ENCODE data around the gene CMSS1. TPM values are rescaled to one million over a fixed set of nuclear protein-coding genes. Genes with fewer than 3 reads are reported as not detected.
A peak's percentile ranks its signal among the peaks of the same experiment; 100 is the strongest.

The CMSS1 gene
- total RNA-seq, 1 donor, result 8.6 TPM

DNA sequence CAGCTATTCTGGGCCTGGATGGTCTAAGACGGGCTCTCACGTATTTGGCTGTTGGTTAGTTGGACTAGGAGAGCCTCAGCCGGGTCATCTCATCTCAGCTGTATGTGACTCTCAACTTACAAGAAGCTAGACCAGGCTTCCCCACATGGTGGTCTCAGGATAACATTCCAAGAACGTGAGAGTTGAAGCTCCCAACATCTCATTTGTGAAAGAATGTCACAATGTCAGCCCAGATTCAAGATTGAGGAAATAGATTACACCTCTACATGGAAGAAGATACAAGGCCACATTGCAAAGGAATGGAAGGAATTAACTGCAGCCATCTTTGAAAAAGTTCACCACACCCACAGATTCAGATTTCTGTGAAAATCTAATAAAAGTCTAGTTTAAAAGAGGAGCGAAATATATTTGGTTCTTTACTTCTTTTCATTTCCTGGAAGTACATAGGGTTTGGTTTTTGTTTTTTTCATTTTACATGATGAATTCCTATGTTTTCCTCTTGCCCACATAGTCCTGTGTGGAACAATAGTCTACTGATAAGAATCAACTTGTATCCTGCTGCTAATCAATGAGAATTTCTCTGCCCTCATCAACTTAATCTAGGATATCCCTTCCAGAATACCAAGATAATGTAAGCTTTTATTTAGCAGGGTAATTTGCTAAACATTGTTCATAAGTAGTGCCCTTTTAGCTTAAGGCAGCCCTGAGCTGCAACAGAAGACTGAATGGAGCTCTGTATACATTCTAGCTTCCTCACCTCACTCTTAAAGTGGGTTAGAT is 116.5 kb downstream of the CMSS1 start:
- no peak overlapping the region for H3K4me3 ChIP-seq (ENCODE audit: low read depth, low read length)
- TF ChIP-seq, protein P1, sequence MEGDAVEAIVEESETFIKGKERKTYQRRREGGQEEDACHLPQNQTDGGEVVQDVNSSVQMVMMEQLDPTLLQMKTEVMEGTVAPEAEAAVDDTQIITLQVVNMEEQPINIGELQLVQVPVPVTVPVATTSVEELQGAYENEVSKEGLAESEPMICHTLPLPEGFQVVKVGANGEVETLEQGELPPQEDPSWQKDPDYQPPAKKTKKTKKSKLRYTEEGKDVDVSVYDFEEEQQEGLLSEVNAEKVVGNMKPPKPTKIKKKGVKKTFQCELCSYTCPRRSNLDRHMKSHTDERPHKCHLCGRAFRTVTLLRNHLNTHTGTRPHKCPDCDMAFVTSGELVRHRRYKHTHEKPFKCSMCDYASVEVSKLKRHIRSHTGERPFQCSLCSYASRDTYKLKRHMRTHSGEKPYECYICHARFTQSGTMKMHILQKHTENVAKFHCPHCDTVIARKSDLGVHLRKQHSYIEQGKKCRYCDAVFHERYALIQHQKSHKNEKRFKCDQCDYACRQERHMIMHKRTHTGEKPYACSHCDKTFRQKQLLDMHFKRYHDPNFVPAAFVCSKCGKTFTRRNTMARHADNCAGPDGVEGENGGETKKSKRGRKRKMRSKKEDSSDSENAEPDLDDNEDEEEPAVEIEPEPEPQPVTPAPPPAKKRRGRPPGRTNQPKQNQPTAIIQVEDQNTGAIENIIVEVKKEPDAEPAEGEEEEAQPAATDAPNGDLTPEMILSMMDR (IDR thresholded peaks at IDR 0.05; ENCODE audit: insufficient read depth, low read depth, low read length), result no peak
- no peak for DNase-seq (ENCODE audit: low read depth)

DNA sequence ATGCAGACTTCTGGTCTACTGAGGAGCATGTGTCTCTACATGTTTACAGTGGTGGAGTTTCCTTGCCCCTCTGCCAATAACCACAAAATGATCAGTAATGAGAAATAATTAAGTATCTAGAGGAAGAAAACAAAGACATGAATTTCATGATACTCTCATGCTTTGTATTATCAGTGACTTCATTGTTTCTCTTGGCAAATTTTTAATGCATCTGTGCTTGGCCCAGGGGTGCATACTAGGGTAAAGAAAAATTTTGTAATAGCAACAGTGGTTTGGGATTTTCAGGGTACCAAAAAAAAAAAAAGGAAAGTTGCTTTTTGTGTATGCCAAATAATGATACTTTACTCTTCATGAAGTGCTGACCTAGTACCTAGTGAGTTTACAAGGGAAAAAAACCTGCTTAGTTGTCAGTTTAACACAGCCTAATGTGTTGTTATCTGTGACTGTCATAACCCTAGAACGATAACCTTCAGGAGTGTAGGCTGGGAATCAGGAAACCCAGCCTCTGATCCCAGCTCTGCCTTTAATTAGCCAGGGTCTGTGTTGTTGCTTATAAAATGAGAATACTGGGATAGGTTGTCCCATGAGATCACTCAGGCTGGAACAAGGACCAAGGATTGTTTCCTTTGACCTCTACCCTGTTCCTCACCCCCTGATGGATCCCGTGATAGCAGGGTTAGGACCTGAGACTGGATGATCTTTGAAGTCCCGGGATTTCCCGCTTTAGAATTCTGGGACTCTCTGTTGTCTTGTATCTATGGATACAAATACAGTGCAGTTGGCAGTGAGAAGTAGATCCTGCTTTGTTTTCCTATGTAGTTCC is 117.5 kb downstream of the CMSS1 start:
- TF ChIP-seq, protein P1 (IDR thresholded peaks at IDR 0.05; ENCODE audit: insufficient read depth, low read depth, low read length), result no peak

GRCh38 chr3:99938270-99938911 is 120.7 kb downstream of the CMSS1 start:
- H3K4me3 ChIP-seq (ENCODE audit: low read depth, low read length), result no peak overlapping the region
- TF ChIP-seq, protein P1 (IDR thresholded peaks at IDR 0.05; ENCODE audit: insufficient read depth, low read depth, low read length), result no peak
- DNase-seq (ENCODE audit: low read depth), result peak; percentile 46

More for the DNA sequence above, 117.5 kb downstream of the CMSS1 start:
- no peak overlapping the region for H3K4me3 ChIP-seq (ENCODE audit: low read depth, low read length)
- DNase-seq (ENCODE audit: low read depth), result peak; percentile 18

GRCh38 chr3:99939876-99940275 is 122.2 kb downstream of the CMSS1 start:
- DNase-seq (ENCODE audit: low read depth), result peak; percentile 23
- H3K4me3 ChIP-seq (ENCODE audit: low read depth, low read length), result no peak overlapping the region
- TF ChIP-seq, protein P1 (IDR thresholded peaks at IDR 0.05; ENCODE audit: insufficient read depth, low read depth, low read length), result no peak

- TF ChIP-seq, protein P1 (IDR thresholded peaks at IDR 0.05; ENCODE audit: insufficient read depth, low read depth, low read length), result no peak
- DNase-seq (ENCODE audit: low read depth), result no peak
- no peak overlapping the region for H3K4me3 ChIP-seq (ENCODE audit: low read depth, low read length)
Observed at GRCh38 chr3:99940350-99940749, 122.7 kb downstream of the CMSS1 start.

DNA sequence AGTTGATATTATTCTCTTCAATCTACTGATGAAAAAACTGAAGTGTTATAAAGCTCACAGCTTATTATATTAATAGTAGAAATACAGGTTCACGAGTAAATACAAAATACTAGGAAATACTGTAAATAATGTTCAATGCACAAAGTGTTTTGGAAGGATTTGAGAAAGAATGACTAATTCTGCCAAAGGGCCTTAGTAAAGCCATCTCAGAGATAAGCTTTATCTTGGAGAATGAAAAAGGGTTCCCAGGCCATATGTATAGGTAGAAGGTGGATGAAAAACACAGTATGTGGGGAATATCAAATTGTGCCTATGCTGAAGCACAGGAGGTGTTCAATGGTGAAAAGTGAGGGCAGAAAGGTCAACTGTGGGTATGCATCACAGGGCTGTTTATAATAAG is 123.5 kb downstream of the CMSS1 start:
- TF ChIP-seq, protein P1 (IDR thresholded peaks at IDR 0.05; ENCODE audit: insufficient read depth, low read depth, low read length), result no peak
- DNase-seq (ENCODE audit: low read depth), result no peak

More for the DNA sequence above, 123.5 kb downstream of the CMSS1 start:
- H3K4me3 ChIP-seq (ENCODE audit: low read depth, low read length), result no peak overlapping the region

All from fibroblast of villous mesenchyme (primary cell).